ENCODE data around the gene FBRSL1. TPM values are rescaled to one million over a fixed set of nuclear protein-coding genes. Genes with fewer than 3 reads are reported as not detected.

Gene FBRSL1
- total RNA-seq, 1 experiment from 2014 or later, result 96.1 TPM

DNA sequence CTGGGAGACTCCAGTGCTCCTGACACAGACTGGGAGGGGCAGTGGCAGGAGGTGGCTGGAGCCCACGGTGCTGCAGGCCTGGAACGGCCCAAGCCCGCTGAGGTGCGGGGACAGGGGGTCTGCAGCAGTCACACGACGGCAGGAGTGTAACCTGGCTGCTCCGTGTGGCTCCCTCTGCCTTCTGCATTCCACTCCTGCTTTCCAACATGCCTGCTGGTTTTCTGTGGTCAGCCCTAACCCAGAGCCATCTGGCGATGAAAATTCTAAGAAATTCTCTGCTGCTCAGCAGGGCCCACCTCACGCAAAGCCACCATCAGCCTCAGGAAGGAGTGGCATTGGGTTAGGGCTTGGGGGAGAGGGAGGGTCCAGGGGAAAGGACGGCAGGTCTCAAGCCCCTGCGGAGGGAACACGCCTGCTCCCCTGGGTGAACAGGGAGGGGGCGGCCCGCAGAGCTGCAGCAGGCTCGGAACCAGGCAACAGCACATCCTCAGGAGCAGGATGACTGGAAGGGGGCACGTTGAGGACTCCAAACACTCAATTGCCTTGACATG, 5.0 kb upstream of the FBRSL1 start:
- BruUV-seq (replicated peaks), result no TSS peak
- Histone ChIP-seq H3K36me3 (ENCODE audit: control insufficient read depth, insufficient read depth, low read length) (no peaks in the 10 kb centered on the region), H3K4me1 (peaks cover 9% of the 10 kb centered on the region; the same call in 1 of the 2 replicates), H3K4me3 (ENCODE audit: low read depth, low read length) (no peak overlapping the region), H3K27me3 (replicated peaks; ENCODE audit: control insufficient read depth, insufficient read depth, low read length) (no peaks in the 10 kb centered on the region), H3K9me3 (no peaks in the 10 kb centered on the region)
- ChIA-PET CTCF (no interaction called here), POLR2A (no interaction called here)
- Mint-ChIP-seq H3K4me3 (ENCODE audit: unreplicated experiment) (no peak overlapping the region), H3K36me3 (ENCODE audit: insufficient read depth, unreplicated experiment) (no peaks in the 10 kb centered on the region), H3K27ac (ENCODE audit: unreplicated experiment) (no peak overlapping the region), H3K4me1 (ENCODE audit: low read depth, unreplicated experiment) (no peaks in the 10 kb centered on the region), H3K9me3 (ENCODE audit: unreplicated experiment) (no peaks in the 10 kb centered on the region), H3K27me3 (ENCODE audit: insufficient read depth, unreplicated experiment) (peaks cover 8% of the 10 kb centered on the region)
- DNase-seq, result no peak
- TF ChIP-seq, protein P1, sequence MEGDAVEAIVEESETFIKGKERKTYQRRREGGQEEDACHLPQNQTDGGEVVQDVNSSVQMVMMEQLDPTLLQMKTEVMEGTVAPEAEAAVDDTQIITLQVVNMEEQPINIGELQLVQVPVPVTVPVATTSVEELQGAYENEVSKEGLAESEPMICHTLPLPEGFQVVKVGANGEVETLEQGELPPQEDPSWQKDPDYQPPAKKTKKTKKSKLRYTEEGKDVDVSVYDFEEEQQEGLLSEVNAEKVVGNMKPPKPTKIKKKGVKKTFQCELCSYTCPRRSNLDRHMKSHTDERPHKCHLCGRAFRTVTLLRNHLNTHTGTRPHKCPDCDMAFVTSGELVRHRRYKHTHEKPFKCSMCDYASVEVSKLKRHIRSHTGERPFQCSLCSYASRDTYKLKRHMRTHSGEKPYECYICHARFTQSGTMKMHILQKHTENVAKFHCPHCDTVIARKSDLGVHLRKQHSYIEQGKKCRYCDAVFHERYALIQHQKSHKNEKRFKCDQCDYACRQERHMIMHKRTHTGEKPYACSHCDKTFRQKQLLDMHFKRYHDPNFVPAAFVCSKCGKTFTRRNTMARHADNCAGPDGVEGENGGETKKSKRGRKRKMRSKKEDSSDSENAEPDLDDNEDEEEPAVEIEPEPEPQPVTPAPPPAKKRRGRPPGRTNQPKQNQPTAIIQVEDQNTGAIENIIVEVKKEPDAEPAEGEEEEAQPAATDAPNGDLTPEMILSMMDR (IDR thresholded peaks at IDR 0.05; ENCODE audit: insufficient read depth in 1 of 2, low read depth in 1 of 2, low read length in 1 of 2, severe bottlenecking in 1 of 2, unreplicated experiment in 1 of 2), result no peak
- intact Hi-C loops (cut with micrococcal nuclease; ENCODE audit: unreplicated experiment), result no loop called here

GRCh38 chr12:132485619-132486018, 4.3 kb upstream of the FBRSL1 start:
- H3K4me3 Mint-ChIP-seq (ENCODE audit: unreplicated experiment), result no peak overlapping the region
- H3K4me1 Mint-ChIP-seq (ENCODE audit: low read depth, unreplicated experiment), result no peaks in the 10 kb centered on the region
- TF ChIP-seq, protein P1 (IDR thresholded peaks at IDR 0.05; ENCODE audit: insufficient read depth in 1 of 2, low read depth in 1 of 2, low read length in 1 of 2, severe bottlenecking in 1 of 2, unreplicated experiment in 1 of 2), result no peak
- H3K4me3 ChIP-seq (ENCODE audit: low read depth, low read length), result no peak overlapping the region
- no peaks in the 10 kb centered on the region for H3K27me3 ChIP-seq (replicated peaks; ENCODE audit: control insufficient read depth, insufficient read depth, low read length)
- no peak for DNase-seq
- intact Hi-C loops (cut with micrococcal nuclease; ENCODE audit: unreplicated experiment), result no loop called here
- peaks cover 8% of the 10 kb centered on the region for H3K27me3 Mint-ChIP-seq (ENCODE audit: insufficient read depth, unreplicated experiment)
- CTCF ChIA-PET, result no interaction called here
- H3K9me3 Mint-ChIP-seq (ENCODE audit: unreplicated experiment), result no peaks in the 10 kb centered on the region
- H3K9me3 ChIP-seq, result no peaks in the 10 kb centered on the region
- H3K4me1 ChIP-seq, result peaks cover 9% of the 10 kb centered on the region; the same call in 1 of the 2 replicates
- no TSS peak for BruUV-seq (replicated peaks)
- H3K36me3 ChIP-seq (ENCODE audit: control insufficient read depth, insufficient read depth, low read length), result no peaks in the 10 kb centered on the region
- POLR2A ChIA-PET, result no interaction called here
- H3K27ac Mint-ChIP-seq (ENCODE audit: unreplicated experiment), result no peak overlapping the region
- H3K36me3 Mint-ChIP-seq (ENCODE audit: insufficient read depth, unreplicated experiment), result no peaks in the 10 kb centered on the region

GRCh38 chr12:132486168-132486567, 3.8 kb upstream of the FBRSL1 start:
- H3K4me1 Mint-ChIP-seq (ENCODE audit: low read depth, unreplicated experiment), result no peaks in the 10 kb centered on the region
- peaks cover 8% of the 10 kb centered on the region for H3K27me3 Mint-ChIP-seq (ENCODE audit: insufficient read depth, unreplicated experiment)
- TF ChIP-seq, protein P1 (IDR thresholded peaks at IDR 0.05; ENCODE audit: insufficient read depth in 1 of 2, low read depth in 1 of 2, low read length in 1 of 2, severe bottlenecking in 1 of 2, unreplicated experiment in 1 of 2), result no peak
- no peak for DNase-seq
- H3K36me3 ChIP-seq (ENCODE audit: control insufficient read depth, insufficient read depth, low read length), result no peaks in the 10 kb centered on the region
- no peaks in the 10 kb centered on the region for H3K36me3 Mint-ChIP-seq (ENCODE audit: insufficient read depth, unreplicated experiment)
- ChIA-PET CTCF (no interaction called here), POLR2A (interaction anchor here (0.6 kb wide), 1 partner anchor 56 kb away, joined by 8 read pairs; no protein-coding TSS in a partner anchor)
- intact Hi-C loops (cut with micrococcal nuclease; ENCODE audit: unreplicated experiment), result no loop called here
- H3K4me1 ChIP-seq, result peaks cover 9% of the 10 kb centered on the region; the same call in 1 of the 2 replicates
- H3K27me3 ChIP-seq (replicated peaks; ENCODE audit: control insufficient read depth, insufficient read depth, low read length), result no peaks in the 10 kb centered on the region
- H3K4me3 ChIP-seq (ENCODE audit: low read depth, low read length), result no peak overlapping the region
- H3K9me3 ChIP-seq, result no peaks in the 10 kb centered on the region
- H3K9me3 Mint-ChIP-seq (ENCODE audit: unreplicated experiment), result no peaks in the 10 kb centered on the region
- H3K4me3 Mint-ChIP-seq (ENCODE audit: unreplicated experiment), result no peak overlapping the region
- no peak overlapping the region for H3K27ac Mint-ChIP-seq (ENCODE audit: unreplicated experiment)
- BruUV-seq (replicated peaks), result no TSS peak

All from Caco-2 (cell line).